ENCODE measurements around the gene ACR.
A peak's percentile ranks its signal among the peaks of the same experiment; 100 is the strongest.

ACR gene

GRCh38 chr22:50717709-50718351 is 20.2 kb upstream of the ACR start:
- DNase-seq (ENCODE audit: low read depth), result no peak

GRCh38 chr22:50718352-50718709 is 19.7 kb upstream of the ACR start:
- no peak for DNase-seq (ENCODE audit: low read depth)

GRCh38 chr22:50719814-50720300 is 18.1 kb upstream of the ACR start:
- no peak for DNase-seq (ENCODE audit: low read depth)

- DNase-seq (ENCODE audit: low read depth), result no peak
These were observed 17.4 kb upstream of the ACR start for GRCh38 chr22:50720301-50721256.

GRCh38 chr22:50721257-50721844 is 16.7 kb upstream of the ACR start:
- DNase-seq (ENCODE audit: low read depth), result no peak

GRCh38 chr22:50722048-50722701 is 15.8 kb upstream of the ACR start:
- no peak for DNase-seq (ENCODE audit: low read depth)

GRCh38 chr22:50722716-50723428 is 15.1 kb upstream of the ACR start:
- no peak for DNase-seq (ENCODE audit: low read depth)

GRCh38 chr22:50723991-50724390 is 14.0 kb upstream of the ACR start:
- DNase-seq (ENCODE audit: low read depth), result no peak

- no peak for DNase-seq (ENCODE audit: low read depth)
These were observed 13.4 kb upstream of the ACR start for GRCh38 chr22:50724616-50725015.

- DNase-seq (ENCODE audit: low read depth), result no peak
These were observed 12.4 kb upstream of the ACR start for GRCh38 chr22:50725597-50725996.

- DNase-seq (ENCODE audit: low read depth), result no peak
These were observed 11.2 kb upstream of the ACR start for GRCh38 chr22:50726643-50727340.

GRCh38 chr22:50727678-50728522 is 10.1 kb upstream of the ACR start:
- DNase-seq (ENCODE audit: low read depth), result no peak

- no peak for DNase-seq (ENCODE audit: low read depth)
These were observed 9.5 kb upstream of the ACR start for GRCh38 chr22:50728523-50728931.

GRCh38 chr22:50729391-50730012 is 8.5 kb upstream of the ACR start:
- no peak for DNase-seq (ENCODE audit: low read depth)

- DNase-seq (ENCODE audit: low read depth), result no peak
These were observed 7.8 kb upstream of the ACR start for GRCh38 chr22:50730013-50730891.

GRCh38 chr22:50730941-50731661 is 6.9 kb upstream of the ACR start:
- DNase-seq (ENCODE audit: low read depth), result no peak

- DNase-seq (ENCODE audit: low read depth), result peak; percentile 29
These were observed 6.0 kb upstream of the ACR start for GRCh38 chr22:50731811-50732624.
